ENCODE data around the gene SGMS1. TPM values are rescaled to one million over a fixed set of nuclear protein-coding genes. Genes with fewer than 3 reads are reported as not detected.

Gene SGMS1
- total RNA-seq, 1 experiment from 2014 or later: 20.4 TPM

- DNase-seq: no peak
- TF ChIP-seq, protein P1, sequence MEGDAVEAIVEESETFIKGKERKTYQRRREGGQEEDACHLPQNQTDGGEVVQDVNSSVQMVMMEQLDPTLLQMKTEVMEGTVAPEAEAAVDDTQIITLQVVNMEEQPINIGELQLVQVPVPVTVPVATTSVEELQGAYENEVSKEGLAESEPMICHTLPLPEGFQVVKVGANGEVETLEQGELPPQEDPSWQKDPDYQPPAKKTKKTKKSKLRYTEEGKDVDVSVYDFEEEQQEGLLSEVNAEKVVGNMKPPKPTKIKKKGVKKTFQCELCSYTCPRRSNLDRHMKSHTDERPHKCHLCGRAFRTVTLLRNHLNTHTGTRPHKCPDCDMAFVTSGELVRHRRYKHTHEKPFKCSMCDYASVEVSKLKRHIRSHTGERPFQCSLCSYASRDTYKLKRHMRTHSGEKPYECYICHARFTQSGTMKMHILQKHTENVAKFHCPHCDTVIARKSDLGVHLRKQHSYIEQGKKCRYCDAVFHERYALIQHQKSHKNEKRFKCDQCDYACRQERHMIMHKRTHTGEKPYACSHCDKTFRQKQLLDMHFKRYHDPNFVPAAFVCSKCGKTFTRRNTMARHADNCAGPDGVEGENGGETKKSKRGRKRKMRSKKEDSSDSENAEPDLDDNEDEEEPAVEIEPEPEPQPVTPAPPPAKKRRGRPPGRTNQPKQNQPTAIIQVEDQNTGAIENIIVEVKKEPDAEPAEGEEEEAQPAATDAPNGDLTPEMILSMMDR (conservative IDR thresholded peaks at IDR 0.05): no peak
- Histone ChIP-seq H2AK5ac (ENCODE audit: insufficient read length, low read length) (no peak overlapping the region), H2BK120ac (ENCODE audit: low read depth, low read length, poor library complexity, severe bottlenecking) (no peak overlapping the region), H3K4me1 (ENCODE audit: insufficient read depth, low read length) (peaks cover 6% of the 10 kb centered on the region; the same call in 1 of the 2 replicates), H3K79me1 (ENCODE audit: insufficient read depth, low read depth, low read length, poor library complexity, severe bottlenecking) (no peaks in the 10 kb centered on the region), H2AFZ (ENCODE audit: low read length) (no peak overlapping the region), H3K27ac (ENCODE audit: insufficient read length, low read depth, low read length) (no peak overlapping the region), H3K18ac (ENCODE audit: insufficient read length, low read depth, low read length) (no peak overlapping the region), H3K4me2 (ENCODE audit: insufficient read depth, insufficient read length, low read length) (no peak overlapping the region), H4K20me1 (ENCODE audit: control insufficient read depth, insufficient read depth, insufficient read length) (no peaks in the 10 kb centered on the region), H4K91ac (ENCODE audit: insufficient read length, low read depth, low read length) (no peak overlapping the region), H3K9ac (ENCODE audit: extremely low read depth, insufficient read length, low read length) (no peak overlapping the region), H3T11ph (ENCODE audit: low read length) (no peak overlapping the region), H2BK12ac (ENCODE audit: insufficient read length, low read depth, low read length) (no peak overlapping the region), H3K14ac (ENCODE audit: insufficient read depth, low read length) (no peak overlapping the region), H2BK5ac (ENCODE audit: insufficient read length, low read length) (no peak overlapping the region), H3K27me3 (ENCODE audit: insufficient read depth, low read length) (no peaks in the 10 kb centered on the region), H4K8ac (replicated peaks; ENCODE audit: insufficient read length, low read depth, low read length) (no peak overlapping the region), H3K79me2 (ENCODE audit: insufficient read depth, low read length) (no peaks in the 10 kb centered on the region), H2BK15ac (ENCODE audit: low read depth, low read length) (no peak overlapping the region), H4K5ac (ENCODE audit: insufficient read length, low read depth, low read length) (no peak overlapping the region), H3K23me2 (ENCODE audit: insufficient read length, low read depth, low read length, poor library complexity, severe bottlenecking) (no peaks in the 10 kb centered on the region), H3K56ac (ENCODE audit: insufficient read length, low read depth, low read length) (no peak overlapping the region), H3K9me3 (ENCODE audit: control insufficient read depth, low read depth, low read length) (no peaks in the 10 kb centered on the region), H3K23ac (ENCODE audit: insufficient read length, low read depth, low read length) (no peak overlapping the region), H3K4ac (ENCODE audit: low read depth, low read length) (no peak overlapping the region), H2BK20ac (ENCODE audit: low read depth, low read length, poor library complexity, severe bottlenecking) (no peak overlapping the region)
- WGBS (ENCODE audit: extremely low coverage, insufficient read length, low lambda C conversion rate): no CpG with 5 or more reads among the region's 4 CpGs
- H3K27ac Mint-ChIP-seq: no peak overlapping the region; a peak in 1 of 7 replicates
- no peak overlapping the region for H3K4me3 Mint-ChIP-seq
- H3K9me3 Mint-ChIP-seq: peaks cover 0 to 2% of the 10 kb centered on the region in 2 experiments; a peak in 1 of 5 replicates
- H3K36me3 Mint-ChIP-seq (ENCODE audit: insufficient read depth in 1 of 3, low read depth in 3 of 3): peaks cover 0 to 2% (median 1%) of the 10 kb centered on the region in 3 experiments; a peak in 3 of 7 replicates
- H3K27me3 Mint-ChIP-seq (ENCODE audit: low read depth): no peaks in the 10 kb centered on the region
- peaks cover 25 to 28% of the 10 kb centered on the region in 2 experiments for H3K4me1 Mint-ChIP-seq
Observed at GRCh38 chr10:50541921-50542320, 81.8 kb downstream of the SGMS1 start.
